HL-60 (cell line): ENCODE results near the gene ARMC2.

Experiments used
- CTCF ChIP-seq: IDR thresholded peaks from one replicate; pipeline ENCODE4 v1.5.1; 2011; ENCODE audit warnings: low read length, control low read depth, inconsistent platforms; ENCODE audit not compliant: insufficient read depth
- GABPA ChIP-seq: IDR thresholded peaks from 2 replicates; pipeline ENCODE4 v1.6.1; 2012; ENCODE audit warnings: low read depth
- POLR2AphosphoS5 ChIP-seq: IDR thresholded peaks from 2 replicates; pipeline ENCODE4 v1.6.1; 2012; ENCODE audit warnings: low read depth
- REST ChIP-seq: IDR thresholded peaks from 2 replicates; pipeline ENCODE4 v1.6.1; 2012; ENCODE audit warnings: low read depth; ENCODE audit not compliant: insufficient replicate concordance
- SPI1 ChIP-seq: IDR thresholded peaks from 2 replicates; pipeline ENCODE4 v1.6.1; 2012; ENCODE audit warnings: low read depth, mild to moderate bottlenecking, borderline replicate concordance

GRCh38 chr6:108968325-108969316, 120.4 kb downstream of the ARMC2 start:
- no peak for TF ChIP-seq CTCF
- no peak for TF ChIP-seq POLR2AphosphoS5
- TF ChIP-seq REST: no peak
- TF ChIP-seq GABPA: no peak
- no peak for TF ChIP-seq SPI1
